Natural killer cell treated with Interleukin-12 subunit alpha and Interleukin-12 subunit beta and Interleukin-15 and Interleukin-18, amount 100 ng/mL, for 72 hours (primary cell): Measurements from ENCODE around the gene SLC20A1. TPM values are rescaled to one million over a fixed set of nuclear protein-coding genes. Genes with fewer than 3 reads are reported as not detected.
"Not testable (repeated sequence)": the region's sequence is repeated elsewhere in the genome, so short reads cannot be mapped to it uniquely, and the experiment has no call there.

Source experiments
- ATAC-seq, 2 donors: fragments of 150-1000 bp; cut with Tn5 transposase in 1 of 2; sonication (Bioruptor Pico), chemical (Tn5 transposase) in 1 of 2; 2 replicates each; pipeline ENCODE4 v1.10.0; 2021
- DNase-seq: peaks from one replicate; pipeline ENCODE4 v3.0.0; 2022; ENCODE audit warnings: low spot score
- H3K27ac Mint-ChIP-seq, 2 donors: 1 replicate in 1 of 2; 2 replicates in 1 of 2; pipeline ENCODE4 v1.8.0; 2022; ENCODE audit warnings: mixed read lengths in 2 of 2, mild to moderate bottlenecking in 1 of 2, moderate library complexity in 1 of 2
- H3K27me3 Mint-ChIP-seq, 2 donors: 1 replicate in 1 of 2; 2 replicates in 1 of 2; pipeline ENCODE4 v1.8.0; 2022; ENCODE audit warnings: mixed read lengths in 2 of 2
- H3K36me3 Mint-ChIP-seq: one replicate; pipeline ENCODE4 v1.8.0; 2022; ENCODE audit warnings: mixed read lengths
- H3K4me1 Mint-ChIP-seq, 2 donors: 1 replicate in 1 of 2; 2 replicates in 1 of 2; pipeline ENCODE4 v1.8.0; 2022; ENCODE audit warnings: low read depth in 2 of 2, mixed read lengths in 2 of 2, mild to moderate bottlenecking in 1 of 2
- H3K4me3 Mint-ChIP-seq: one replicate; pipeline ENCODE4 v1.8.0; 2022; ENCODE audit warnings: mixed read lengths
- H3K9me3 Mint-ChIP-seq: 2 replicates; pipeline ENCODE4 v1.8.0; 2022; ENCODE audit warnings: mixed read lengths
- total RNA-seq, 2 donors: library from RNA; stranded (reverse); gene quantifications; one replicate each; pipeline ENCODE4 v1.2.3, GENCODE V29; 2022

Gene SLC20A1
- total RNA-seq, 2 donors from 2014 or later, result 125 to 168 TPM

GRCh38 chr2:112706170-112706664, 60.5 kb downstream of the SLC20A1 start:
- H3K4me1 Mint-ChIP-seq, result peaks cover 46 to 63% of the 10 kb centered on the region in 2 donors
- H3K9me3 Mint-ChIP-seq, result no peaks in the 10 kb centered on the region
- peak overlapping the region; percentile 35 to 63 for H3K27ac Mint-ChIP-seq
- ATAC-seq (peak; percentile 92 to 96), DNase-seq (peak; percentile 83)
- H3K27me3 Mint-ChIP-seq, result peaks cover 0 to 2% of the 10 kb centered on the region in 2 donors
- H3K36me3 Mint-ChIP-seq, result no peaks in the 10 kb centered on the region
- peak overlapping the region; percentile 78 for H3K4me3 Mint-ChIP-seq

GRCh38 chr2:112706947-112707346, 61.2 kb downstream of the SLC20A1 start:
- DNase-seq, H3K9me3 Mint-ChIP-seq, H3K36me3 Mint-ChIP-seq, ATAC-seq, H3K27me3 Mint-ChIP-seq, H3K4me3 Mint-ChIP-seq: not testable (repeated sequence)
- Mint-ChIP-seq H3K4me1 (peaks cover 47 to 65% of the 10 kb centered on the region in 2 donors), H3K27ac (peak overlapping the region in 1 of 2 donors; percentile 63)

GRCh38 chr2:112708968-112709367, 63.2 kb downstream of the SLC20A1 start:
- peak overlapping the region; percentile 63 to 79 for H3K27ac Mint-ChIP-seq

GRCh38 chr2:112709703-112710102, 64.0 kb downstream of the SLC20A1 start:
- Mint-ChIP-seq H3K4me1 (peaks cover 54 to 69% of the 10 kb centered on the region in 2 donors), H3K27ac (peak overlapping the region; percentile 63 to 79), H3K27me3 (peaks cover 0 to under 1% of the 10 kb centered on the region in 2 donors), H3K36me3 (no peaks in the 10 kb centered on the region), H3K4me3 (no peak overlapping the region), H3K9me3 (no peaks in the 10 kb centered on the region)
- ATAC-seq (no peak), DNase-seq (no peak)

More at GRCh38 chr2:112708968-112709367, 63.2 kb downstream of the SLC20A1 start:
- Mint-ChIP-seq H3K9me3 (no peaks in the 10 kb centered on the region), H3K27me3 (peaks cover 0 to 2% of the 10 kb centered on the region in 2 donors), H3K4me1 (peaks cover 56 to 69% of the 10 kb centered on the region in 2 donors), H3K36me3 (no peaks in the 10 kb centered on the region), H3K4me3 (peak overlapping the region; percentile 72)
- ATAC-seq (peak in 1 of 2 donors; percentile 13), DNase-seq (no peak)

- no peaks in the 10 kb centered on the region for H3K9me3 Mint-ChIP-seq
- peaks cover 44 to 58% of the 10 kb centered on the region in 2 donors for H3K4me1 Mint-ChIP-seq
- no peak overlapping the region for H3K4me3 Mint-ChIP-seq
- no peaks in the 10 kb centered on the region for H3K27me3 Mint-ChIP-seq
- H3K27ac Mint-ChIP-seq, result peak overlapping the region in 1 of 2 donors; percentile 45
- ATAC-seq, result no peak
- H3K36me3 Mint-ChIP-seq, result no peaks in the 10 kb centered on the region
- no peak for DNase-seq
Measured at GRCh38 chr2:112710956-112711750, 65.4 kb downstream of the SLC20A1 start.

GRCh38 chr2:112712465-112712864, 66.7 kb downstream of the SLC20A1 start:
- no peaks in the 10 kb centered on the region for H3K36me3 Mint-ChIP-seq
- H3K27ac Mint-ChIP-seq, result peak overlapping the region in 1 of 2 donors; percentile 12
- no peaks in the 10 kb centered on the region for H3K27me3 Mint-ChIP-seq
- DNase-seq (no peak), ATAC-seq (no peak)
- H3K4me3 Mint-ChIP-seq, result no peak overlapping the region
- no peaks in the 10 kb centered on the region for H3K9me3 Mint-ChIP-seq
- H3K4me1 Mint-ChIP-seq, result peaks cover 36 to 45% of the 10 kb centered on the region in 2 donors

- H3K27me3 Mint-ChIP-seq, result no peaks in the 10 kb centered on the region
- H3K4me1 Mint-ChIP-seq, result peaks cover 30 to 40% of the 10 kb centered on the region in 2 donors
- peak overlapping the region; percentile 12 to 21 for H3K27ac Mint-ChIP-seq
- no peaks in the 10 kb centered on the region for H3K36me3 Mint-ChIP-seq
- H3K9me3 Mint-ChIP-seq, result no peaks in the 10 kb centered on the region
- no peak overlapping the region for H3K4me3 Mint-ChIP-seq
- ATAC-seq (peak in 1 of 2 donors; percentile 14), DNase-seq (no peak)
Measured at GRCh38 chr2:112712903-112713584, 67.3 kb downstream of the SLC20A1 start.

Other genes starting within 250 kb of the SLC20A1 start
- gene RGPD8, start 212.3 kb upstream of the SLC20A1 start, total RNA-seq, result 10 to 100 TPM in 1 of 2 donors, 1 to 10 TPM in 1; 7.7 to 19.5 TPM
- 10 to 100 TPM; 21.0 to 37.0 TPM for gene TTL, start 163.8 kb upstream of the SLC20A1 start, total RNA-seq
- gene POLR1B, start 103.5 kb upstream of the SLC20A1 start, total RNA-seq, result 10 to 100 TPM; 42.6 to 89.3 TPM
- gene CHCHD5, start 61.3 kb upstream of the SLC20A1 start, total RNA-seq, result 10 to 100 TPM; 22.0 to 25.7 TPM
- gene NT5DC4, start 75.1 kb downstream of the SLC20A1 start, total RNA-seq, result not detected
- gene CKAP2L, start 118.7 kb downstream of the SLC20A1 start, total RNA-seq, result 10 to 100 TPM; 26.8 to 45.7 TPM
- 10 to 100 TPM in 1 of 2 donors, under 1 TPM in 1; 0.25 to 12.3 TPM for gene IL1A, start 138.6 kb downstream of the SLC20A1 start, total RNA-seq
- 10 to 100 TPM in 1 of 2 donors, 1 to 10 TPM in 1; 1.8 to 12.0 TPM for gene IL1B, start 190.8 kb downstream of the SLC20A1 start, total RNA-seq